OCI-LY7 (cell line): ENCODE measurements around the gene CUL4A. TPM values are rescaled to one million over a fixed set of nuclear protein-coding genes. Genes with fewer than 3 reads are reported as not detected.

Source experiments
- BruUV-seq: library from RNA; stranded (reverse); fragments of 400-500 nt; replicated peaks from 2 replicates; lab custom pipeline; 2021; lab: Mats Ljungman, UMichigan
- CTCF ChIA-PET: fragments of 300-600 bp; sonication (Branson Sonifier 250); formaldehyde crosslinking; loops from one replicate; lab custom pipeline; 2022; ENCODE audit warnings: antibody characterized with exemption; ENCODE audit not compliant: unreplicated experiment; lab: Charles Lee
- POLR2A ChIA-PET: fragments of 300-600 bp; sonication (Branson Sonifier 250); formaldehyde crosslinking; loops from one replicate; lab custom pipeline; 2022; ENCODE audit warnings: antibody characterized with exemption; lab: Charles Lee
- DNase-seq: peaks from one replicate; pipeline ENCODE4 v3.0.0-alpha.2; 2015; ENCODE audit warnings: low spot score
- H2AFZ ChIP-seq: fragments of 200-600 bp; sonication (generic), shearing (Covaris generic); 2 replicates; pipeline ENCODE4 v1.6.1; 2014; ENCODE audit warnings: mild to moderate bottlenecking, antibody characterized with exemption, low read length, moderate library complexity
- H3K27ac ChIP-seq: fragments of 200-600 bp; sonication (generic); 2 replicates; pipeline ENCODE4 v1.5.1; 2014; ENCODE audit warnings: mixed run types, low read depth, mild to moderate bottlenecking, moderate library complexity, low read length, inconsistent platforms; ENCODE audit not compliant: poor library complexity, severe bottlenecking
- H3K36me3 ChIP-seq: fragments of 200-600 bp; sonication (generic); 2 replicates; pipeline ENCODE4 v1.6.1; 2014; ENCODE audit warnings: mild to moderate bottlenecking, antibody characterized with exemption, low read length, moderate library complexity, mixed read lengths; ENCODE audit not compliant: insufficient read depth
- H3K4me1 ChIP-seq: fragments of 200-600 bp; sonication (generic); 2 replicates; pipeline ENCODE4 v1.5.1; 2014; ENCODE audit warnings: mild to moderate bottlenecking, low read length; ENCODE audit not compliant: insufficient read depth, poor library complexity, severe bottlenecking
- H3K4me2 ChIP-seq: fragments of 200-600 bp; sonication (generic); 2 replicates; pipeline ENCODE4 v1.6.1; 2014; ENCODE audit warnings: mild to moderate bottlenecking, low read length
- H3K4me3 ChIP-seq: fragments of 200-600 bp; sonication (generic); 2 replicates; pipeline ENCODE4 v1.5.1; 2014; ENCODE audit warnings: mild to moderate bottlenecking, low read depth, low read length; ENCODE audit not compliant: poor library complexity, severe bottlenecking
- H3K79me2 ChIP-seq: fragments of 200-600 bp; sonication (generic); 2 replicates; pipeline ENCODE4 v1.6.1; 2016; ENCODE audit warnings: low read depth, mild to moderate bottlenecking, low read length, moderate library complexity, mixed read lengths; ENCODE audit not compliant: insufficient read depth
- H3K9me2 ChIP-seq: fragments of 200-600 bp; sonication (generic); 2 replicates; pipeline ENCODE4 v1.6.1; 2016; ENCODE audit warnings: mild to moderate bottlenecking, low read length, mixed read lengths; ENCODE audit not compliant: insufficient read depth
- H3K9me3 ChIP-seq: fragments of 200-600 bp; sonication (generic); 2 replicates; pipeline ENCODE4 v1.6.1; 2014; ENCODE audit warnings: mild to moderate bottlenecking, mixed run types, low read length, mixed read lengths
- H4K20me1 ChIP-seq: fragments of 200-600 bp; sonication (generic); 2 replicates; pipeline ENCODE4 v1.6.1; 2014; ENCODE audit warnings: mild to moderate bottlenecking, antibody characterized with exemption, low read length, moderate library complexity, mixed read lengths; ENCODE audit not compliant: insufficient read depth
- CTCF ChIP-seq: fragments of 200-600 bp; sonication (generic); conservative IDR thresholded peaks from 2 replicates; pipeline ENCODE4 v1.5.1; 2014; ENCODE audit warnings: mild to moderate bottlenecking, antibody characterized with exemption, low read length, moderate library complexity, mixed read lengths
- EZH2phosphoT487 ChIP-seq: fragments of 200-600 bp; sonication (generic); IDR thresholded peaks from 2 replicates; pipeline ENCODE4 v1.6.1; 2018; ENCODE audit warnings: low read depth, borderline replicate concordance, mild to moderate bottlenecking, mixed run types, antibody characterized with exemption, low read length, moderate library complexity, mixed read lengths
- intact Hi-C: fragments of 100-400 bp; cut with micrococcal nuclease; formaldehyde crosslinking; loops from one replicate; pipeline ENCODE4 v1.10.0; 2022; ENCODE audit not compliant: unreplicated experiment
- total RNA-seq, 2 experiments: library from RNA; depleted of rRNA in 1 of 2; stranded (reverse); fragments of >200 nt in 1 of 2; shearing (Covaris generic) in 1 of 2; gene quantifications; 2 replicates each; pipeline ENCODE4 v1.2.3, GENCODE V29; 2014 to 2022

CUL4A gene
- total RNA-seq, 2 experiments from 2014 or later = 46.6 to 49.8 TPM

- H4K20me1 ChIP-seq = no peaks in the 10 kb centered on the region
- no peaks in the 10 kb centered on the region for H3K79me2 ChIP-seq
- H3K36me3 ChIP-seq = peaks cover 69% of the 10 kb centered on the region
- no peak overlapping the region for H3K4me2 ChIP-seq
- ChIA-PET CTCF (no interaction called here), POLR2A (no interaction called here)
- H3K4me1 ChIP-seq = no peaks in the 10 kb centered on the region
- TF ChIP-seq CTCF = no peak
- no peak for TF ChIP-seq EZH2phosphoT487
- BruUV-seq = no TSS peak
- no peak overlapping the region for H3K27ac ChIP-seq
- no peak overlapping the region for H2AFZ ChIP-seq
- H3K9me2 ChIP-seq = no peaks in the 10 kb centered on the region
- intact Hi-C loops = no loop called here
- no peak for DNase-seq
- no peaks in the 10 kb centered on the region for H3K9me3 ChIP-seq
- no peak overlapping the region for H3K4me3 ChIP-seq
These were observed 17.1 kb upstream of the CUL4A start for GRCh38 chr13:113192279-113192678.

- TF ChIP-seq CTCF (no peak), EZH2phosphoT487 (no peak)
- Histone ChIP-seq H3K27ac (no peak overlapping the region), H3K9me2 (no peaks in the 10 kb centered on the region), H3K9me3 (no peaks in the 10 kb centered on the region), H4K20me1 (no peaks in the 10 kb centered on the region), H3K4me1 (no peaks in the 10 kb centered on the region), H3K4me3 (no peak overlapping the region), H3K36me3 (peaks cover 75% of the 10 kb centered on the region), H2AFZ (no peak overlapping the region), H3K4me2 (no peak overlapping the region), H3K79me2 (no peaks in the 10 kb centered on the region)
- POLR2A ChIA-PET = no interaction called here
- CTCF ChIA-PET = no interaction called here
- intact Hi-C loops = no loop called here
- BruUV-seq = no TSS peak
- no peak for DNase-seq
These were observed 16.5 kb upstream of the CUL4A start for GRCh38 chr13:113192902-113193301.

- Histone ChIP-seq H3K27ac (no peak overlapping the region), H2AFZ (no peak overlapping the region), H3K4me2 (no peak overlapping the region), H3K4me3 (no peak overlapping the region), H3K36me3 (peaks cover 78% of the 10 kb centered on the region), H4K20me1 (no peaks in the 10 kb centered on the region), H3K9me3 (no peaks in the 10 kb centered on the region), H3K79me2 (no peaks in the 10 kb centered on the region; the same call in 1 of the 2 replicates), H3K9me2 (no peaks in the 10 kb centered on the region), H3K4me1 (no peaks in the 10 kb centered on the region)
- no peak for DNase-seq
- CTCF ChIA-PET = no interaction called here
- TF ChIP-seq CTCF = no peak
- TF ChIP-seq EZH2phosphoT487 = no peak
- POLR2A ChIA-PET = interaction anchor here (0.6 kb wide), 1 partner anchor 74 kb away, joined by 3 read pairs; no protein-coding TSS in a partner anchor
- intact Hi-C loops = no loop called here
- no TSS peak for BruUV-seq
These were observed 14.1 kb upstream of the CUL4A start for GRCh38 chr13:113195360-113195759.
